Endothelial cell (in vitro differentiated cells): ENCODE measurements around the gene TJAP1. TPM values are rescaled to one million over a fixed set of nuclear protein-coding genes. Genes with fewer than 3 reads are reported as not detected.

Source experiments
- DNase-seq: peaks from one replicate; pipeline ENCODE4 v3.0.0; 2021; ENCODE audit warnings: low spot score
- H3K27ac Mint-ChIP-seq: one replicate; pipeline ENCODE4 v1.8.0; 2021; ENCODE audit warnings: mixed read lengths, inconsistent platforms; ENCODE audit not compliant: unreplicated experiment
- H3K27me3 Mint-ChIP-seq: one replicate; pipeline ENCODE4 v1.8.0; 2021; ENCODE audit warnings: mild to moderate bottlenecking, moderate library complexity, mixed read lengths, inconsistent platforms; ENCODE audit not compliant: unreplicated experiment
- H3K36me3 Mint-ChIP-seq: one replicate; pipeline ENCODE4 v1.8.0; 2021; ENCODE audit warnings: mild to moderate bottlenecking, low read depth, mixed read lengths, inconsistent platforms; ENCODE audit not compliant: unreplicated experiment
- H3K4me1 Mint-ChIP-seq: one replicate; pipeline ENCODE4 v1.8.0; 2021; ENCODE audit warnings: mild to moderate bottlenecking, mixed read lengths, inconsistent platforms; ENCODE audit not compliant: unreplicated experiment
- H3K4me3 Mint-ChIP-seq: one replicate; pipeline ENCODE4 v1.8.0; 2021; ENCODE audit warnings: mild to moderate bottlenecking, mixed read lengths, inconsistent platforms; ENCODE audit not compliant: unreplicated experiment
- H3K9me3 Mint-ChIP-seq: one replicate; pipeline ENCODE4 v1.8.0; 2021; ENCODE audit warnings: mixed read lengths, inconsistent platforms; ENCODE audit not compliant: unreplicated experiment
- total RNA-seq: library from RNA; stranded (reverse); fragmentation: NEBNext Ultra II Directional; extraction: Animal tissue kit (Norgen Biotek cat#: 25700); gene quantifications from one replicate; pipeline ENCODE4 v1.2.1, GENCODE V29; 2021; ENCODE audit not compliant: unreplicated experiment
- TF ChIP-seq, protein P1 (sequence below): fragments of 200-600 bp; sonication (generic); IDR thresholded peaks from one replicate; pipeline ENCODE4 v1.5.0; 2021; ENCODE audit warnings: antibody characterized with exemption; ENCODE audit not compliant: unreplicated experiment

The TJAP1 gene
- total RNA-seq, 1 donor from 2014 or later = 41.8 TPM

DNA sequence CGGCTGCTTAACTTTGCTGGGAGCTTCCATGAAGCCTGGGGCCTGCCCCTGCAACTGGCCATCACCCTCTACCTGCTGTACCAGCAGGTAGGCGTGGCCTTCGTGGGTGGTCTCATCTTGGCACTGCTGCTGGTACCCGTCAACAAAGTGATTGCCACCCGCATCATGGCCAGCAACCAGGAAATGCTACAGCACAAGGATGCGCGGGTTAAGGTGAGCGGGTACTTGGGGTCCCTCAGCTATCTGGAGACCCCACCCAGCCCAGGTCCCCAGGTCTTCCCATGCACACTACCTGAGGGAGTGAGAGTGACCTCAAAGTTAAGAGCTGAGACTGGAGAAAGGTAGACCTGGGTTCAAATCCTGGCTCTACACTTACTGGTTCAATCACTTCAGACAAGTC is 44.2 kb upstream of the TJAP1 start:
- H3K4me3 Mint-ChIP-seq = no peak overlapping the region
- DNase-seq = no peak
- peaks cover 12% of the 10 kb centered on the region for H3K36me3 Mint-ChIP-seq
- no peaks in the 10 kb centered on the region for H3K9me3 Mint-ChIP-seq
- H3K4me1 Mint-ChIP-seq = peaks cover 13% of the 10 kb centered on the region
- H3K27ac Mint-ChIP-seq = no peak overlapping the region
- H3K27me3 Mint-ChIP-seq = peaks cover 6% of the 10 kb centered on the region
- TF ChIP-seq, protein P1, sequence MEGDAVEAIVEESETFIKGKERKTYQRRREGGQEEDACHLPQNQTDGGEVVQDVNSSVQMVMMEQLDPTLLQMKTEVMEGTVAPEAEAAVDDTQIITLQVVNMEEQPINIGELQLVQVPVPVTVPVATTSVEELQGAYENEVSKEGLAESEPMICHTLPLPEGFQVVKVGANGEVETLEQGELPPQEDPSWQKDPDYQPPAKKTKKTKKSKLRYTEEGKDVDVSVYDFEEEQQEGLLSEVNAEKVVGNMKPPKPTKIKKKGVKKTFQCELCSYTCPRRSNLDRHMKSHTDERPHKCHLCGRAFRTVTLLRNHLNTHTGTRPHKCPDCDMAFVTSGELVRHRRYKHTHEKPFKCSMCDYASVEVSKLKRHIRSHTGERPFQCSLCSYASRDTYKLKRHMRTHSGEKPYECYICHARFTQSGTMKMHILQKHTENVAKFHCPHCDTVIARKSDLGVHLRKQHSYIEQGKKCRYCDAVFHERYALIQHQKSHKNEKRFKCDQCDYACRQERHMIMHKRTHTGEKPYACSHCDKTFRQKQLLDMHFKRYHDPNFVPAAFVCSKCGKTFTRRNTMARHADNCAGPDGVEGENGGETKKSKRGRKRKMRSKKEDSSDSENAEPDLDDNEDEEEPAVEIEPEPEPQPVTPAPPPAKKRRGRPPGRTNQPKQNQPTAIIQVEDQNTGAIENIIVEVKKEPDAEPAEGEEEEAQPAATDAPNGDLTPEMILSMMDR = no peak

DNA sequence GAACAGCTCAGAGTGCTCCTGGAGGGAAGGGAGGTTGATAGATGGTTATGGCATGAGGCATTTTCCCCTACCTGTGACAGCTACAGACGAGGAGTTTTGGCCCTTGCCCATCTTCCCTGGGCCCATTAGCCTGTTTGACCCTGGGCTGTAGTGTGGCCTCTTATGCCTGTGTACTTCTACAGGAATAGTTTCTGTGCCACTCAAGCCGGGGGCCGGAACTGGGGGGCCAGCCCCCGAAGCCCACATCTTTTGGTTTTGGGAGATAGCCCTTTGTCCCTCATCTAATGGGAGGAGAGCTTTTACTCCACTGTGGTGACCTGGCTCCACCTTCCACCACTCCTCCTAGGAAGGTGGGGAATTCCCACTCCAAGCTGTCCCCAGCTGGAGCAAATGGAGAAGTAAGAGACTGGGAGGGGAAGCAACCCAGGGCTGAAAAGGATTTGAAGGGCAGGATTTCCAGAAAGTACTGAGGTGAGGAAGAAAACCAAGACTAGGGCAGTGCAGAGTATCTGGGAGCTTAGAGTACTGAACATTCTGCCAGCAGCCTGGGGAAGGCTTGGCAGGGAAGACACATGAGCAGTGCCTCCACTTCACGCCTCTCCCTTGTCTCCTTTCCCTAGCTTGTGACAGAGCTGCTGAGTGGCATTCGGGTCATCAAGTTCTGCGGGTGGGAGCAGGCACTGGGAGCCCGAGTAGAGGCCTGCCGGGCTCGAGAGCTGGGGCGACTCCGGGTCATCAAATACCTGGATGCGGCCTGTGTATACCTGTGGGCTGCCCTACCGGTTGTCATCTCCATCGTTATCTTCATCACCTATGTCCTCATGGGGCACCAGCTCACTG is 43.1 kb upstream of the TJAP1 start:
- DNase-seq = no peak
- TF ChIP-seq, protein P1 = no peak
- no peaks in the 10 kb centered on the region for H3K9me3 Mint-ChIP-seq
- no peak overlapping the region for H3K4me3 Mint-ChIP-seq
- H3K4me1 Mint-ChIP-seq = peaks cover 4% of the 10 kb centered on the region
- peaks cover 6% of the 10 kb centered on the region for H3K27me3 Mint-ChIP-seq
- peaks cover 12% of the 10 kb centered on the region for H3K36me3 Mint-ChIP-seq
- no peak overlapping the region for H3K27ac Mint-ChIP-seq

DNA sequence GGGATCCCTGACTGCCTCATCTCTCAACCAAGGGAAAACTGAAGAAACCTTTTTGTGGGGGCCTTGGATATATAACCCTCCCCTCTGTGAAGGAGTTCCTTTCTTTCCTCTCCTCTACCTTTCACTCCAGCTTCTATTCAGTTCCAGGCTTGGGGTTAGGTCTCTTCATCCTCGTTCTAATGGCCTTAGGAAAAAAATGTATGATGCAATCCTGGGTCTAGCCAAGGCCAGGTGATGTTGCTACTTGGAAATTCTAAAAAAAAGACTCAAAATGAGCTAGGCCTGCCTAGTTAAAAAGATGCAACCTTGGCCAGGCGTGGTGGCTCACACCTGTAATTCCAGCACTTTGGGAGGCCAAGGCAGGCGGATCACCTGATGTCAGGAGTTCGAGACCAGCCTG is 42.4 kb upstream of the TJAP1 start:
- peaks cover 6% of the 10 kb centered on the region for H3K27me3 Mint-ChIP-seq
- H3K36me3 Mint-ChIP-seq = peaks cover 12% of the 10 kb centered on the region
- DNase-seq = no peak
- TF ChIP-seq, protein P1 = no peak
- H3K4me3 Mint-ChIP-seq = no peak overlapping the region
- H3K9me3 Mint-ChIP-seq = no peaks in the 10 kb centered on the region
- peaks cover 4% of the 10 kb centered on the region for H3K4me1 Mint-ChIP-seq
- H3K27ac Mint-ChIP-seq = no peak overlapping the region

DNA sequence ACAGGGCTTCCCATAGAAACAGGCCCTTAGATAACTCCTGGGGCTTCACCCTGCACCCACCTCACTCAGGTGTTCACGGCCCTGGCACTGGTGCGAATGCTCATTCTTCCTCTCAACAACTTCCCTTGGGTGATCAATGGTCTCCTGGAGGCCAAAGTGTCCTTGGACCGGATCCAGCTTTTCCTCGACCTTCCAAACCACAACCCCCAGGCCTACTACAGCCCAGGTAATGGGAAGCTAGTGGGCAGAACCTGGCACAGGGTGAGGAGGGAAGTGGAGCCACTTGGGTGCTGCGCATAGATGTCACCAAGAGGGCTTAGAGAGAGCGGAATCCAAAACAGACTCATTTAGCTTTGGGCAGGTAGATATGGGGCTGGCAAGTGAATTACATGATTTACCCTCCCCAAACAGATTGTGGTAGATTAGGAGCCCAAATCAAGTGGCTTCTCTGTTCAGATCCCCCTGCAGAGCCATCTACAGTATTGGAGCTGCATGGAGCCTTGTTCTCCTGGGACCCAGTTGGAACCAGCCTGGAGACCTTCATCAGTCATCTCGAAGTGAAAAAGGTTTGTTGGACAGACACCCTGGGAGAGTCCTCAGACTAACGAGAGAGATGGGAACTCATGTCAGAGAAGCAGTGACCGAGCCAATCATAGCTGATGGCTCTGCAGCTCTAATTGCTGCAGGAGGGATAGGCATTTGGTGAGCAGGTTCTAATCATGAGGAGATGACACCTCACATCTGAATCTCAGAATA is 41.5 kb upstream of the TJAP1 start:
- no peak for DNase-seq
- H3K4me1 Mint-ChIP-seq = peaks cover 4% of the 10 kb centered on the region
- TF ChIP-seq, protein P1 = no peak
- peaks cover 6% of the 10 kb centered on the region for H3K27me3 Mint-ChIP-seq
- H3K27ac Mint-ChIP-seq = no peak overlapping the region
- H3K36me3 Mint-ChIP-seq = peaks cover 12% of the 10 kb centered on the region
- H3K9me3 Mint-ChIP-seq = no peaks in the 10 kb centered on the region
- no peak overlapping the region for H3K4me3 Mint-ChIP-seq
